ENCODE results near the gene SCYGR6. TPM values are rescaled to one million over a fixed set of nuclear protein-coding genes. Genes with fewer than 3 reads are reported as not detected.
A peak's percentile ranks its signal among the peaks of the same experiment; 100 is the strongest.

The SCYGR6 gene
- total RNA-seq, 4 donors from 2014 or later: not detected

- H3K4me1 ChIP-seq: peaks cover 0 to 21% (median 5%) of the 10 kb centered on the region in 3 donors
- no peak for ATAC-seq
- no peaks in the 10 kb centered on the region for H3K36me3 ChIP-seq
- TF ChIP-seq EP300 (IDR thresholded peaks at IDR 0.05): no peak
- no peak for TF ChIP-seq CTCF (IDR thresholded peaks at IDR 0.05)
- TF ChIP-seq POLR2AphosphoS5 (IDR thresholded peaks at IDR 0.05): no peak
- TF ChIP-seq POLR2A (IDR thresholded peaks at IDR 0.05): no peak
- no peak overlapping the region for H3K27ac ChIP-seq
- 86 to 98% methylated on average over 2 to 4 of the region's 4 CpGs for WGBS, 2 donors (ENCODE audit: low coverage in 1 of 2)
- H3K4me3 ChIP-seq: no peak overlapping the region
- H3K27me3 ChIP-seq: no peaks in the 10 kb centered on the region
- H3K9me3 ChIP-seq: no peaks in the 10 kb centered on the region
These were observed 3.9 kb downstream of the SCYGR6 start for GRCh38 chr2:227720680-227721079.

- WGBS, 2 donors (ENCODE audit: low coverage in 1 of 2): 82 to 100% methylated on average over 4 of the region's 4 CpGs
- ATAC-seq: no peak
- no peaks in the 10 kb centered on the region for H3K27me3 ChIP-seq
- H3K27ac ChIP-seq: no peak overlapping the region
- no peaks in the 10 kb centered on the region for H3K36me3 ChIP-seq
- H3K4me3 ChIP-seq: no peak overlapping the region
- H3K9me3 ChIP-seq: no peaks in the 10 kb centered on the region
- peaks cover 0 to 21% (median 5%) of the 10 kb centered on the region in 3 donors for H3K4me1 ChIP-seq
- TF ChIP-seq CTCF (IDR thresholded peaks at IDR 0.05) (no peak), POLR2AphosphoS5 (IDR thresholded peaks at IDR 0.05) (no peak), POLR2A (IDR thresholded peaks at IDR 0.05) (no peak), EP300 (IDR thresholded peaks at IDR 0.05) (no peak)
These were observed 4.9 kb downstream of the SCYGR6 start for GRCh38 chr2:227719641-227720040.

- Histone ChIP-seq H3K4me3 (peak within 1 kb of the TSS; percentile 16 to 52), H3K27me3 (no peaks in the 10 kb centered on the region), H3K36me3 (no peaks in the 10 kb centered on the region), H3K4me1 (peaks cover 0 to 21% (median 5%) of the 10 kb centered on the region in 3 donors), H3K27ac (peak within 1 kb of the TSS in 3 of 4 donors; percentile 59 to 80 (median 79)), H3K9me3 (no peaks in the 10 kb centered on the region)
- 1 to 7% methylated on average over 3 to 15 of the region's 35 CpGs for whole genome bisulfite sequencing, 2 donors (ENCODE audit: low coverage in 1 of 2)
- peak; percentile 95 for ATAC-seq
- TF ChIP-seq EP300 (IDR thresholded peaks at IDR 0.05): no peak
- peak; percentile 66 for TF ChIP-seq POLR2AphosphoS5 (IDR thresholded peaks at IDR 0.05)
These were observed 6.6 kb downstream of the SCYGR6 start, which contains the start of gene SLC19A3 for GRCh38 chr2:227717687-227718567. Gene SLC19A3, minus strand, starts transcription at chr2:227718028. Its CDS starts 15,710 bp downstream, at chr2:227702318.

GRCh38 chr2:227716501-227716900 is 8.1 kb downstream of the SCYGR6 start:
- no peak overlapping the region for H3K27ac ChIP-seq
- WGBS, 2 donors (ENCODE audit: low coverage in 1 of 2): 82 to 90% methylated on average over 2 of the region's 2 CpGs
- TF ChIP-seq POLR2AphosphoS5 (IDR thresholded peaks at IDR 0.05): no peak
- TF ChIP-seq POLR2A (IDR thresholded peaks at IDR 0.05): no peak
- TF ChIP-seq CTCF (IDR thresholded peaks at IDR 0.05): no peak
- no peak for TF ChIP-seq EP300 (IDR thresholded peaks at IDR 0.05)
- H3K27me3 ChIP-seq: no peaks in the 10 kb centered on the region
- H3K36me3 ChIP-seq: no peaks in the 10 kb centered on the region
- H3K9me3 ChIP-seq: no peaks in the 10 kb centered on the region
- no peak overlapping the region for H3K4me3 ChIP-seq
- H3K4me1 ChIP-seq: peaks cover 0 to 21% (median 5%) of the 10 kb centered on the region in 3 donors
- no peak for ATAC-seq

GRCh38 chr2:227713291-227713690 is 11.3 kb downstream of the SCYGR6 start:
- WGBS, 2 donors (ENCODE audit: low coverage in 1 of 2): 83 to 91% methylated on average over 1 of the region's 1 CpG

More at GRCh38 chr2:227713291-227713690, 11.3 kb downstream of the SCYGR6 start:
- no peaks in the 10 kb centered on the region for H3K27me3 ChIP-seq
- no peaks in the 10 kb centered on the region for H3K36me3 ChIP-seq
- no peaks in the 10 kb centered on the region for H3K9me3 ChIP-seq
- no peak for ATAC-seq
- TF ChIP-seq CTCF (IDR thresholded peaks at IDR 0.05) (no peak), POLR2A (IDR thresholded peaks at IDR 0.05) (no peak), POLR2AphosphoS5 (IDR thresholded peaks at IDR 0.05) (no peak), EP300 (IDR thresholded peaks at IDR 0.05) (no peak)
- H3K27ac ChIP-seq: no peak overlapping the region
- H3K4me3 ChIP-seq: no peak overlapping the region
- peaks cover 0 to 14% (median 5%) of the 10 kb centered on the region in 3 donors for H3K4me1 ChIP-seq
